Common myeloid progenitor, CD34-positive (primary cell): ENCODE data around the gene KRTAP1-3.

Experiments
- CTCF ChIA-PET: fragments of 350-600 bp; sonication (Branson Sonifier 250); formaldehyde crosslinking; loops from one replicate; lab custom pipeline; 2021; ENCODE audit warnings: antibody characterized with exemption; lab: Charles Lee
- POLR2A ChIA-PET: fragments of 350-600 bp; sonication (Branson Sonifier 250); formaldehyde crosslinking; loops from one replicate; lab custom pipeline; 2021; ENCODE audit warnings: antibody characterized with exemption; lab: Charles Lee
- DNase-seq, 3 donors: peaks; one replicate each; pipeline versions ENCODE4 v3.0.0 to v3.0.0-alpha.2; 2013
- H3K27ac ChIP-seq, 2 experiments: 1 replicate in 1 of 2; 2 replicates in 1 of 2; pipeline ENCODE4 v1.7.0; 2013; ENCODE audit warnings: inconsistent platforms in 2 of 2, low read length in 2 of 2, mild to moderate bottlenecking in 2 of 2, low read depth in 1 of 2, moderate library complexity in 1 of 2; ENCODE audit not compliant: severe bottlenecking in 2 of 2, insufficient read depth in 1 of 2, poor library complexity in 1 of 2
- H3K27me3 ChIP-seq, 5 experiments: replicated peaks in 2 of 5; 1 replicate in 3 of 5; 2 replicates in 2 of 5; pipeline versions ENCODE4 v1.6.1 to v1.7.0; 2013; ENCODE audit warnings: low read length in 4 of 5, mild to moderate bottlenecking in 2 of 5, moderate library complexity in 2 of 5, inconsistent platforms in 1 of 5; ENCODE audit not compliant: insufficient read depth in 5 of 5, control insufficient read depth in 4 of 5
- H3K36me3 ChIP-seq, 4 experiments: 1 replicate in 2 of 4; 2 replicates in 2 of 4; pipeline versions ENCODE4 v1.6.1 to v1.7.0; 2013; ENCODE audit warnings: low read length in 3 of 4, control low read depth in 1 of 4, mild to moderate bottlenecking in 1 of 4; ENCODE audit not compliant: control insufficient read depth in 4 of 4, insufficient read depth in 4 of 4
- H3K4me1 ChIP-seq, 4 experiments: 1 replicate in 3 of 4; 2 replicates in 1 of 4; pipeline versions ENCODE4 v1.6.1 to v1.7.1; 2013; ENCODE audit warnings: low read length in 3 of 4, mild to moderate bottlenecking in 3 of 4, control low read depth in 1 of 4, inconsistent platforms in 1 of 4, moderate library complexity in 1 of 4; ENCODE audit not compliant: control insufficient read depth in 4 of 4, insufficient read depth in 4 of 4; ENCODE audit errors: control extremely low read depth in 1 of 4
- H3K4me3 ChIP-seq, 7 experiments: 1 replicate in 4 of 7; 2 replicates in 3 of 7; pipeline versions ENCODE4 v1.5.1 to v1.7.0; 2013; ENCODE audit warnings: mild to moderate bottlenecking in 7 of 7, low read length in 6 of 7, moderate library complexity in 6 of 7, inconsistent platforms in 2 of 7, low read depth in 2 of 7, control low read depth in 1 of 7; ENCODE audit not compliant: insufficient read depth in 4 of 7, control insufficient read depth in 1 of 7; ENCODE audit errors: extremely low read depth in 1 of 7
- H3K9me3 ChIP-seq, 5 experiments: 1 replicate in 4 of 5; 2 replicates in 1 of 5; pipeline versions ENCODE4 v1.6.1 to v1.7.1; 2013; ENCODE audit warnings: low read length in 4 of 5, mild to moderate bottlenecking in 2 of 5, inconsistent platforms in 1 of 5, low read depth in 1 of 5, moderate library complexity in 1 of 5; ENCODE audit not compliant: control insufficient read depth in 4 of 5, insufficient read depth in 2 of 5; ENCODE audit errors: control extremely low read depth in 1 of 5
- WGBS: methylation state at CpG from one replicate; pipeline ENCODE4 v1.1.5; 2013; ENCODE audit not compliant: insufficient coverage; 5-methylcytosine and 5-hydroxymethylcytosine counted together

Gene KRTAP1-3

DNA sequence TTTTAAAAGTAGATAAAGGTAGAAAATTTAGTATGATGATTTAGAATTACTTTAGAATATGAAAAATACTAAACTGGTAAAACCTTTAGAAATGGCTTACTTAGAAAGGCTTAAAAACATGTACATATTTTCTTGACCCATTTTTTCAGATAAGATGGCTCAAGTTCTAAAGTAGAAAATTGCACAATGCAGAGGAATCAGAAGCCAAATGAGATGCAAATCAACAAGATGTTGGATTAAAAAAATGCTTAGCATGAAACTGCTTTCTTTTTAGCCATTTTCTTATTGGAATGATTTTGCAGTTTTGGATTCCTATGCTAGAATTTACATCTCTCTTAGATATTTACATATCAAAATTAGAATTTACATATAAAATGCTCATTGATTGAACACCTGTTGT is 24.2 kb downstream of the KRTAP1-3 start:
- no peaks in the 10 kb centered on the region for H3K4me1 ChIP-seq
- H3K27ac ChIP-seq = no peak overlapping the region
- ChIA-PET POLR2A (no interaction called here), CTCF (no interaction called here)
- no peaks in the 10 kb centered on the region for H3K36me3 ChIP-seq
- no peaks in the 10 kb centered on the region for H3K27me3 ChIP-seq
- H3K9me3 ChIP-seq = no peaks in the 10 kb centered on the region
- H3K4me3 ChIP-seq = no peak overlapping the region
- no peak for DNase-seq

DNA sequence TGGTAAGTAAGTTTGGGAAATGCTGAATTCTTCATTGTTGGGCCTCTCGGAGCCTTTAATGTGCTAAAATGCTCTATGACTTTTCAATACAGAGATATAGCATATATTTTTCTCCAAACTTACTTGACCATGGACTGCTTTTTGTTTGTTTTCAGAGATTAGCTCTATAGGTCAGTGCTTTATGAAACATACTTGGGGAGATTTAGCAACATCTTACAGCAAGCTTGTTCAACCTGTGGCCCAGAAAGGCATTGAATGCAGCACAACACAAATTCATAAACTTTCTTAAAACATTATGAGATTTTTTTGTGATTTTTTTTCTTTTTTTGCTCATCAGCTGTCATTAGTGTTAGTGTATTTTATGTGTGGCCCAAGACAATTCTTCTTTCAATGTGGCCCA is 24.7 kb downstream of the KRTAP1-3 start:
- POLR2A ChIA-PET = no interaction called here
- no peak overlapping the region for H3K4me3 ChIP-seq
- H3K9me3 ChIP-seq = no peaks in the 10 kb centered on the region
- WGBS = no CpG with 5 or more reads among the region's 1 CpG
- DNase-seq = no peak
- no peaks in the 10 kb centered on the region for H3K4me1 ChIP-seq
- H3K27me3 ChIP-seq = no peaks in the 10 kb centered on the region
- no peaks in the 10 kb centered on the region for H3K36me3 ChIP-seq
- H3K27ac ChIP-seq = no peak overlapping the region
- CTCF ChIA-PET = no interaction called here

GRCh38 chr17:41009301-41009760 is 25.3 kb downstream of the KRTAP1-3 start:
- no peak for DNase-seq
- H3K27ac ChIP-seq = no peak overlapping the region
- H3K27me3 ChIP-seq = no peaks in the 10 kb centered on the region
- H3K4me3 ChIP-seq = no peak overlapping the region
- H3K36me3 ChIP-seq = no peaks in the 10 kb centered on the region
- POLR2A ChIA-PET = no interaction called here
- no peaks in the 10 kb centered on the region for H3K9me3 ChIP-seq
- CTCF ChIA-PET = no interaction called here
- WGBS = 100% methylated on average over 2 of the region's 4 CpGs
- H3K4me1 ChIP-seq = no peaks in the 10 kb centered on the region

GRCh38 chr17:41008811-41009210 is 25.9 kb downstream of the KRTAP1-3 start, which contains the start of gene KRTAP3-1:
KRTAP3-1 (minus strand) TSS chr17:41009128; CDS start chr17:41009074, 54 bp downstream.
- Histone ChIP-seq H3K4me3 (no peak within 1 kb of the TSS), H3K27ac (no peak within 1 kb of the TSS), H3K4me1 (no peaks in the 10 kb centered on the region), H3K27me3 (no peaks in the 10 kb centered on the region), H3K36me3 (no peaks in the 10 kb centered on the region), H3K9me3 (no peaks in the 10 kb centered on the region)
- WGBS = 93% methylated on average over 4 of the region's 8 CpGs
- ChIA-PET CTCF (interaction anchor here (1.6 kb wide), 1 partner anchor 29 kb away, joined by 3 read pairs; no protein-coding TSS in a partner anchor), POLR2A (no interaction called here)
- no peak for DNase-seq

DNA sequence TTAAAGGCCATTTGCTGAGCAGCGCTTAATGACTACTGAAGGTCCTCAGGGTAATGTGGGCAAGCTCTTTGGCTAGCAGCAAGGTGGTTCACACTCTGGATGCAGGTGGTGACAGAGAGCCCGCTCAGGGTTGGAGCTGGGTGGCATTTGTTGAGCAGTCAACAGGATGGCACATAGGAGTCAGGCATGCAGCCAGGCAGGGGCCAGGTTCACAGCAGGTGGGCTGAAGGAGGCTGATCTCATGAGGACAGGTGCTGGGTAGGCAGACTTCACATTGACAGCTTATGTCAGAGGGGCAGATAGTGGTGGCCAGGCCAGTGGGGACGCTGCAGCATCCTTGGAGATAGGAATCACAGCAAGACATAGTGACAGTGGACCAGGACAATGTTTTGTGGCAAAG is 30.3 kb downstream of the KRTAP1-3 start:
- Histone ChIP-seq H3K27me3 (no peaks in the 10 kb centered on the region), H3K36me3 (no peaks in the 10 kb centered on the region), H3K4me3 (no peak overlapping the region), H3K4me1 (no peaks in the 10 kb centered on the region), H3K27ac (no peak overlapping the region), H3K9me3 (no peaks in the 10 kb centered on the region)
- 94% methylated on average over 3 of the region's 3 CpGs for WGBS
- ChIA-PET POLR2A (no interaction called here), CTCF (no interaction called here)
- DNase-seq = no peak

DNA sequence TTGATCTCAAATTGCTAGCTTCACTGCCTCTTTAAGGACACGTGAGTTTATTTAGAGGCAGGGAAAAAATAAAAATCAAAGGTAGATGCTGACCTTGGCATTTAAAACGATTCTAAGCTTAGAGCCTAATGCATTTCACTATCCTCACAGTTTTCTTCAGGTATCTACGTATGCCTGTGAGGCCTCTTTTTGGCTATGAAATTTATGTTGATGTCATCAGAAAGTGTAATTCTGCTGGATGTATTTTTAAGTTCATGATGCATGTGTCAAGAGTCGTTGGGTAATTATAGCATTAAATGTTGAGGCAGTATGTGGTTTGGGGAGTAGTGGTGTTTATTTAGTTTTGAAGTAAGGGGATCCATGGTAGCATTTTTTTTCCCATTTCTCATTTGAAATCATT is 30.7 kb downstream of the KRTAP1-3 start:
- ChIA-PET POLR2A (no interaction called here), CTCF (no interaction called here)
- H3K4me1 ChIP-seq = no peaks in the 10 kb centered on the region
- WGBS = 100% methylated on average over 2 of the region's 4 CpGs
- H3K27ac ChIP-seq = no peak overlapping the region
- DNase-seq = no peak
- H3K27me3 ChIP-seq = no peaks in the 10 kb centered on the region
- H3K36me3 ChIP-seq = no peaks in the 10 kb centered on the region
- H3K9me3 ChIP-seq = no peaks in the 10 kb centered on the region
- H3K4me3 ChIP-seq = no peak overlapping the region

DNA sequence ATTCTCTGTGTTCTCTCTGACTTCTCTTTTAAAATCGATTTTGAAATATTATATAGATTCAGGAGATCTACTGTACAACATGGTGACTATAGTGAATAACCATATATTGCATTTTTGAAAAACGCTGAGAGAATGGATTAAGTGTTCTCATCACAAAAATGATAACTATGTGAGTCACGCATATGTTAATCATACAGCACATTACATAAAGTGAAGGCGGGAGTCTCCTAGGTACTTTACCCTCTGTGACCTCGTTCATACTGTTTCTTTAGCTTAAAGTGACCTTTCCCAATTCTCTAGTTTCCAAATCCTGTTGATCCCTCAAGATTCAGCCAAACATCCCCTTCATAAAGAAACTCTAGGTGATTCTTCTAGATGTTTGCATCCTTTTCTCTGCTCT is 31.9 kb downstream of the KRTAP1-3 start:
- POLR2A ChIA-PET = no interaction called here
- H3K36me3 ChIP-seq = no peaks in the 10 kb centered on the region
- no peak overlapping the region for H3K27ac ChIP-seq
- no peak for DNase-seq
- H3K9me3 ChIP-seq = no peaks in the 10 kb centered on the region
- H3K4me1 ChIP-seq = no peaks in the 10 kb centered on the region
- no peak overlapping the region for H3K4me3 ChIP-seq
- WGBS = 98% methylated on average over 4 of the region's 5 CpGs
- H3K27me3 ChIP-seq = no peaks in the 10 kb centered on the region
- CTCF ChIA-PET = no interaction called here
